ENCODE measurements around the gene PIK3R3.

PIK3R3 gene

DNA sequence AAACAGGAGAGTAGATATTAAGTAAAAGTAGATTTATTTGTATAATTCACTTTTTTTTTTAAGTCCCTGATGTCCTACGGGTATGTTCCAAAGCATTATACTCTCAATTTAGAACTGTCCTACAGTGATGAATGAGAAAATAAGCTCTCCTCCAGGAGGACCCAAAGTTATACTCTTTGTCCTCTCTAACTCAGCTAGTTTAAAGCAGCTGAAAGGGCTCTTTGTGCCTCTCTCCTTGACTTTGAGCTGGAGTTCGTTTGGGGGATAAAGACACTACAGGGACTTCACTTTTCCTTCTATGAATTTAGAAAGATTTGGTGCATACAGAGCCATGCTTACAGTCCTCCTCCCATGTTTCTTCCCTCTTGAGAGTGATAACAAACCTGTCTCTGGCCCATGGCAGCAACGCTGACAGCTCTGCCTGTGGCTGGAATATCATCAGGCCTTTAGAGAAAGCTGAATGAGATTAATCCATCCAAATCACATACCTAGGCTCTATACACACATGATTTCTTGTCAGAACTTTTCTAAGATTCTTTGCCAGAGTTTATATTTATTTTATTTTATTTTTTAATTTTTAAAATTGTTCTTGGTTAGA, 134.3 kb downstream of the PIK3R3 start:
- H3K27ac Mint-ChIP-seq = no peak overlapping the region
- no peaks in the 10 kb centered on the region for H3K9me3 Mint-ChIP-seq
- H3K4me1 Mint-ChIP-seq (ENCODE audit: low read depth) = no peaks in the 10 kb centered on the region
- H3K27me3 Mint-ChIP-seq (ENCODE audit: low read depth) = no peaks in the 10 kb centered on the region
- peaks cover 1% of the 10 kb centered on the region for H3K36me3 Mint-ChIP-seq (ENCODE audit: low read depth)
- H3K4me3 Mint-ChIP-seq = no peak overlapping the region

DNA sequence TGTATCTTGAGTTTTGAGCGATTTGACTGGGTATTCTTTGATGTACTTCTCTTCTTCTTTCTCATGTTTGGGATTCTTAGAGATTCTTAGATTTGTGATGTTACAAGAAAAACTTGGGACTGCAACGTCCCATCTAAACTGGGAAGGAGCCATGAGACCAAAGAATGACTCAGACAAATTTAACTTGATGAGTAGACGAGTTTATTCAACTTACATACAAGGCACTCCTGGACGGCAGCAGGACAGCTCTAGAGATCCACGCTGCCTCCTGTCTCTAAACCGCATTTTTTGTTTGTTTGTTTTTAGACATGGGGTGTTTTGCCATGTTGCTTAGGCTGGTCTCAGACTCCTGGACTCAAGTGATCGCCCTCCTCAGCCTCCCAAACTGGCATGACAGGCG, 137.1 kb downstream of the PIK3R3 start:
- no peaks in the 10 kb centered on the region for H3K4me1 Mint-ChIP-seq (ENCODE audit: low read depth)
- H3K27me3 Mint-ChIP-seq (ENCODE audit: low read depth) = no peaks in the 10 kb centered on the region
- H3K27ac Mint-ChIP-seq = no peak overlapping the region
- peaks cover 8% of the 10 kb centered on the region for H3K9me3 Mint-ChIP-seq
- H3K36me3 Mint-ChIP-seq (ENCODE audit: low read depth) = peaks cover 2% of the 10 kb centered on the region
- no peak overlapping the region for H3K4me3 Mint-ChIP-seq

DNA sequence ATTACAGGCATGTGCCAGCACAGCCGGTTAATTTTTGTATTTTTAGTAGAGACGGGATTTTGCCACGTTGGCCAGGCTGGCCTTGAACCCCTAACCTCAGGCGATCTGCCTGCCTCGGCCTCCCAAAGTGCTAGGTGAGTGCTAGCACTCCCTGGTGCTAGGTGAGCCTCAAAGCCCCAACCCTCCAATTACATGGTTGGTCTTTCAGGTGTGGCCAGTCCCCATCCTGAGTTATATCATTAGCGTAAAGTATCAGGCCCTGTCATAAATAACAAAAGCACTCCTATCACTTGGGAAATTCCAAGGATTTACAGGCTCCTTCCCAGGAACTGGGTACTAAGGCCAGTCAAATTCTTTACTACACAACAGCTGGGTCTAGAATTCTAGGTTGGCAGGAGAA, 138.0 kb downstream of the PIK3R3 start:
- Mint-ChIP-seq H3K27me3 (ENCODE audit: low read depth) (no peaks in the 10 kb centered on the region), H3K4me3 (no peak overlapping the region), H3K27ac (no peak overlapping the region), H3K36me3 (ENCODE audit: low read depth) (peaks cover 2% of the 10 kb centered on the region), H3K4me1 (ENCODE audit: low read depth) (peaks cover 2% of the 10 kb centered on the region), H3K9me3 (peaks cover 8% of the 10 kb centered on the region)

Data from T-helper 1 cell treated with Interleukin-12 subunit alpha and Interleukin-12 subunit beta and Interleukin-4 antibody, amounts not matched to agents 30 μg/mL and 1 μg/mL, for 36 hours (primary cell).